Transverse colon (tissue), 3 donors: ENCODE measurements around the gene PDE4D.

Experiments
- CTCF ChIP-seq, 5 experiments: fragments of 200-600 bp in 3 of 5; fragments of 450-650 bp in 2 of 5; sonication (generic) in 3 of 5; IDR thresholded peaks; 1 replicate in 2 of 5; 2 replicates in 3 of 5; pipeline ENCODE4 v1.5.1; 2016 to 2017; ENCODE audit warnings: antibody characterized with exemption in 5 of 5, inconsistent platforms in 3 of 5, mild to moderate bottlenecking in 2 of 5, moderate library complexity in 1 of 5
- EP300 ChIP-seq: sonication (generic); formaldehyde crosslinking; IDR thresholded peaks from one replicate; pipeline ENCODE4 v1.6.1; 2017; ENCODE audit warnings: antibody characterized with exemption, low read depth
- POLR2A ChIP-seq: fragments of 450-650 bp; IDR thresholded peaks from one replicate; pipeline ENCODE4 v1.6.1; 2016; ENCODE audit warnings: antibody characterized with exemption, mild to moderate bottlenecking, moderate library complexity

GRCh38 chr5:59720063-59720462 is 173.5 kb downstream of the PDE4D start:
- TF ChIP-seq POLR2A, result no peak
- TF ChIP-seq CTCF (IDR thresholded peaks at IDR 0.05), result no peak
- no peak for TF ChIP-seq EP300
